Mucosa of descending colon (tissue), 3 donors: ENCODE data around the gene CENPA. TPM values are rescaled to one million over a fixed set of nuclear protein-coding genes. Genes with fewer than 3 reads are reported as not detected.

Source experiments
- ATAC-seq: fragments of 200-7000 bp; cut with Tn5 transposase; one replicate; pipeline ENCODE4 v1.9.1; 2020; ENCODE audit warnings: mild to moderate bottlenecking, moderate library complexity
- DNase-seq, 3 donors: peaks; one replicate each; pipeline ENCODE4 v3.0.0-alpha.2; 2020
- H3K36me3 ChIP-seq: fragments of 200-600 bp; one replicate; pipeline ENCODE4 v1.8.0; 2021; ENCODE audit warnings: low read depth, mild to moderate bottlenecking
- H3K4me1 ChIP-seq: fragments of 200-600 bp; one replicate; pipeline ENCODE4 v1.8.0; 2021; ENCODE audit warnings: low read depth, mild to moderate bottlenecking
- H3K4me3 ChIP-seq: fragments of 200-600 bp; one replicate; pipeline ENCODE4 v1.8.0; 2021; ENCODE audit warnings: mild to moderate bottlenecking
- H3K9me3 ChIP-seq: fragments of 200-600 bp; one replicate; pipeline ENCODE4 v1.8.0; 2021; ENCODE audit warnings: mild to moderate bottlenecking
- intact Hi-C, 2 donors: fragments of 100-400 bp; cut with DNase I in 1 of 2; cut with micrococcal nuclease in 1 of 2; formaldehyde crosslinking; loops; one replicate each; pipeline versions ENCODE4 v1.11.0 to v1.11.1; 2022; cut with DNase I, micrococcal nuclease
- long read RNA-seq, 2 donors: library from polyadenylated mRNA; unstranded; transcript quantifications; one replicate each; pipeline ENCODE4 v2.0.0, GENCODE V29; 2019 to 2021
- total RNA-seq, 3 donors: library from RNA; stranded (reverse); fragmentation: NEBNext Ultra II Directional in 2 of 3; extraction: Animal tissue kit (Norgen Biotek cat#: 25700) in 2 of 3; gene quantifications; one replicate each; pipeline versions ENCODE4 v1.2.1 to v1.2.4, GENCODE V29; 2021 to 2023
- TF ChIP-seq, protein P1 (sequence below): fragments of 200-600 bp; IDR thresholded peaks from one replicate; pipeline ENCODE4 v1.8.0; 2022; ENCODE audit warnings: antibody characterized with exemption, mild to moderate bottlenecking
- donor health status: DM: no; HTN: no; CAD: no; lungs with moderate emphysema.
- donor health status: DM: no; HTN: no; CAD: no.
- donor health status: DM: no; HTN: yes; CAD: no.

CENPA gene
- total RNA-seq: 10 to 100 TPM in 1 of 3 donors, 1 to 10 TPM in 2; 1.0 to 10.1 (median 1.7) TPM
- long read RNA-seq, donor 1, partial matches to known transcripts: 0 of 1 reads
- long read RNA-seq, donor 1, other reads (novel, unspliced or antisense): 1 of 1 reads
- long read RNA-seq, donor 2, partial matches to known transcripts: 0 of 25 reads
- long read RNA-seq, donor 2, other reads (novel, unspliced or antisense): 24 of 25 reads

DNA sequence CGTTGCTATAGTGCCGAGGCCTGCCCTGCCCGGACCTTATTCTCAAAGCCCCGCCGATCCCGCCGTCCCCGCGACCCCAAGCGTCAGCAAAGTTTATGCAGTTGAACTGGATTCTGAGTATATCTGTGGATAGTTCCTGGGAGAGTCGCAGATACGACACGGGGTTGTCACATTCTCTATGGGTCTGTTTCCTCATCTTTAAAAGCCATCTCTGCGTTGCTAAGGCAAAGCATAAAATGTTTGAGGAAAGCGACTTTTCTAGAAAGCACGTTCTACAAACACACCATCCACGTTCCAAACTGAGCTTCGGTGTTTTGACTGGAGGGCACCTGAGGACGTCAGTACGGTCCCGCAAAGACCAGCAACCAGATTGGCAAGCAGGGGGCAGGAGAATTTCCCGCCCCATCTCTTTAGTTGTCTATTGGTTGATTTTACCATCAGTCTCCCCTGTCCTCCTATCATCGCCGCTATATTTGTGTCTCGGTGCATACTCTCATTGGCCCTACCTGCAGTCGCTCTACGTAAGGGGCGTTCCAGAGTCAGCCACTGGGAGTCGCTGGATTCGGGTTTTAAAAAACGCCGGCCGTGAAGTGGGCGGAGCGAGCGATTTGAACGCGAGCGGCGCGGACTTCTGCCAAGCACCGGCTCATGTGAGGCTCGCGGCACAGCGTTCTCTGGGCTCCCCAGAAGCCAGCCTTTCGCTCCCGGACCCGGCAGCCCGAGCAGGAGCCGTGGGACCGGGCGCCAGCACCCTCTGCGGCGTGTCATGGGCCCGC is at the start of gene CENPA:
CENPA (plus strand) TSS at position 626 of the 776 bp plus-strand sequence; CDS start at position 767, 141 bp downstream.
- TF ChIP-seq, protein P1, sequence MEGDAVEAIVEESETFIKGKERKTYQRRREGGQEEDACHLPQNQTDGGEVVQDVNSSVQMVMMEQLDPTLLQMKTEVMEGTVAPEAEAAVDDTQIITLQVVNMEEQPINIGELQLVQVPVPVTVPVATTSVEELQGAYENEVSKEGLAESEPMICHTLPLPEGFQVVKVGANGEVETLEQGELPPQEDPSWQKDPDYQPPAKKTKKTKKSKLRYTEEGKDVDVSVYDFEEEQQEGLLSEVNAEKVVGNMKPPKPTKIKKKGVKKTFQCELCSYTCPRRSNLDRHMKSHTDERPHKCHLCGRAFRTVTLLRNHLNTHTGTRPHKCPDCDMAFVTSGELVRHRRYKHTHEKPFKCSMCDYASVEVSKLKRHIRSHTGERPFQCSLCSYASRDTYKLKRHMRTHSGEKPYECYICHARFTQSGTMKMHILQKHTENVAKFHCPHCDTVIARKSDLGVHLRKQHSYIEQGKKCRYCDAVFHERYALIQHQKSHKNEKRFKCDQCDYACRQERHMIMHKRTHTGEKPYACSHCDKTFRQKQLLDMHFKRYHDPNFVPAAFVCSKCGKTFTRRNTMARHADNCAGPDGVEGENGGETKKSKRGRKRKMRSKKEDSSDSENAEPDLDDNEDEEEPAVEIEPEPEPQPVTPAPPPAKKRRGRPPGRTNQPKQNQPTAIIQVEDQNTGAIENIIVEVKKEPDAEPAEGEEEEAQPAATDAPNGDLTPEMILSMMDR: peak; percentile 46
- DNase-seq: peak; percentile 96 to 99 (median 98)
- intact Hi-C loops: no loop called here
- no peaks in the 10 kb centered on the region for H3K9me3 ChIP-seq
- peak within 1 kb of the TSS; percentile 46 for H3K4me3 ChIP-seq
- H3K36me3 ChIP-seq: peaks cover 5% of the 10 kb centered on the region
- peaks cover 9% of the 10 kb centered on the region for H3K4me1 ChIP-seq
- peak; percentile 94 for ATAC-seq

DNA sequence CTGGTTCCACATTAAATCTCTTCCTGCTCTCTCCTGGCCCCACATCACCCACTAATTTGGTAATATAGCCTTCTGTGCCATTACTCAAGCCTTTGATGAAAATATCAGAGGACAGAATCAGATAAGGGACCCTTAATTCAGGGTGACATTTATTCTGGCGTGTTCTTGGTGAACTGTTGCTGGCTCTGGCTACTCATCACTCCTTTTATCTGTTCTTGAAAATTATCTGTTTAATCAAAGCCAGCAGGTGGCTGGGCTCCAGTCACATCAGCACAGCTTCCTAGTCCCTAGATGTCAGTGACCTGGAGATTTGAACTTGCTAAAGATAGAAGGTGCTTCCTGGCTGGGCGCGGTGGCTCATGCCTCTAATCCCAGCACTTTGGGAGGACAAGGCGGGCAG is 48.6 kb upstream of the CENPA start:
- TF ChIP-seq, protein P1: no peak
- DNase-seq (no peak), ATAC-seq (no peak)
- Histone ChIP-seq H3K9me3 (no peaks in the 10 kb centered on the region), H3K4me1 (no peaks in the 10 kb centered on the region), H3K4me3 (no peak overlapping the region), H3K36me3 (no peaks in the 10 kb centered on the region)
- intact Hi-C loops: no loop called here

DNA sequence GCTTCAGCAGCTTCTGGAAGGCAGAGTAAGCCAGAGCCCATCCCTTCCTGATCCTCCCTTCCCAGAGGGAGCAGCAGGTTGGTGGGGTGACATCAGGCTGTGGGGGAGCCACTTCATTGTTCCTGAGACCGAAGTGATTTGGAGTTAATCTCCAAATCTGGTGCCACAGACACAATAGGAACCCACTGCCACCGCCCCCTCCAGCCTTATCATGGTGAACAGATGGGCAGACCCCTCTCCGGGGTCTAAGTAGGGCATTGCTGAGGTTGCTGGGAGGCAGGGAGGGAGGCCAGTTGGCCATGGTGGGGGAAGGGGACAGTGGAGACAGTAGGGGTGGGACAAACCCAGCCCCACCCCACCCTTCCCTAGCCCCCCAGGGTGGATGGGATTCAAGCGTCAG is 47.4 kb upstream of the CENPA start:
- H3K4me1 ChIP-seq: no peaks in the 10 kb centered on the region
- H3K36me3 ChIP-seq: no peaks in the 10 kb centered on the region
- TF ChIP-seq, protein P1: no peak
- ATAC-seq: no peak
- H3K9me3 ChIP-seq: no peaks in the 10 kb centered on the region
- H3K4me3 ChIP-seq: no peak overlapping the region
- DNase-seq: no peak
- intact Hi-C loops: no loop called here

DNA sequence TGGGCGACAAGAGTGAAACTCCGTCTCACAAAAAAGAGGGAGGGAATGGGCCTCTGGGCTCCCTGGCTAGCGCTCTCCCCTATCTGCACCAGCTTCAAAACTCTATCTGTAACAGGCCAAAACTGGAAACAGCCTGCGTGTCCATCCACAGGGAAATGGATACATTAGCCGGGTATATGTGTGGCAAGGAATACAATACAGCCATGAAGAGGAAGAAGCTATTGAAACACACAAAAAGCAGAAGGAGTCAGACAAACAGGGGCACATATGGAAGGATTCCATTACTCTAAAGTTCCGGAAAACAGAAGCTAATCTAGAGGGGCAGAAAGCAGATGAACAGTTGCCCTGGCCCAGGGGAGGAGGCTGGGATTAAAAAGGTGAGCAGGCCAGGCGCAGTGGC is 46.3 kb upstream of the CENPA start:
- DNase-seq (no peak), ATAC-seq (no peak)
- TF ChIP-seq, protein P1: no peak

DNA sequence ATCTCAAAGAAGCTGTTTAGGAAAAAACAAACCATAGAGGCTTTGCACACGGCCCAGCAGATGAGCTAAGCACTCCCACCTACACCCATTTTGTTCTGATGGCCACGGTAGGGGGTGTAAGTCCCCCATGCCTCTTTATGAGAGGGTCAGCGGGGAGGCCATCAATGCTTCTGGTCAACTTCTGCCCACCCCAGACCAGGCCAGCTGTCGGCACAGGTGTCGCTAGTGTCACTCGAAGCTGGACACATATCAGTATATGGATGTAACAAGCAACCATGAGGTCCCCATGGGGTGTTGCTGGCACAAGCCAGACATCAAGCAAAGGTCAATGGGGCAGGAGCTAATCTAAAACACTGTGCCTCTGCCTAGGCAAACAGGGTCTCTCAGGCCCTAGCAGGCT is 45.5 kb upstream of the CENPA start:
- TF ChIP-seq, protein P1: no peak
- no peaks in the 10 kb centered on the region for H3K9me3 ChIP-seq
- intact Hi-C loops: no loop called here
- no peaks in the 10 kb centered on the region for H3K4me1 ChIP-seq
- H3K4me3 ChIP-seq: no peak overlapping the region
- ATAC-seq: no peak
- H3K36me3 ChIP-seq: no peaks in the 10 kb centered on the region
- no peak for DNase-seq

More for the DNA sequence above, 46.3 kb upstream of the CENPA start:
- no peak overlapping the region for H3K4me3 ChIP-seq
- intact Hi-C loops: no loop called here
- no peaks in the 10 kb centered on the region for H3K9me3 ChIP-seq
- H3K4me1 ChIP-seq: no peaks in the 10 kb centered on the region
- no peaks in the 10 kb centered on the region for H3K36me3 ChIP-seq
